NCI-H526 (cell line): ENCODE results near the gene POLK.
"Not testable (repeated sequence)": the region's sequence is repeated elsewhere in the genome, so short reads cannot be mapped to it uniquely, and the experiment has no call there.

ENCODE experiments used
- DNase-seq, 2 experiments: peaks; one replicate each; lab custom pipeline; 2025; lab: John Stamatoyannopoulos, UW

POLK gene

DNA sequence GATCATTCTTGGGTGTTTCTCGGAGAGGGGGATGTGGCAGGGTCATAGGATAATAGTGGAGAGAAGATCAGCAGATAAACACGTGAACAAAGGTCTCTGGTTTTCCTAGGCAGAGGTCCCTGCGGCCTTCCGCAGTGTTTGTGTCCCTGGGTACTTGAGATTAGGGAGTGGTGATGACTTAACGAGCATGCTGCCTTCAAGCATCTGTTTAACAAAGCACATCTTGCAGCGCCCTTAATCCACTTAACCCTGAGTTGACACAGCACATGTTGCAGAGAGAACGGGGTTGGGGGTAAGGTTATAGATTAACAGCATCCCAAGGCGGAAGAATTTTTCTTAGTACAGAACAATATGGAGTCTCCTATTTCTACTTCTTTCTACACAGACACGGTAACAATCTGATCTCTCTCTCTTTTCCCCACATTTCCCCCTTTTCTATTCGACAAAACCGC lies 99.2 kb downstream of the POLK start:
- DNase-seq, result not testable (repeated sequence)

DNA sequence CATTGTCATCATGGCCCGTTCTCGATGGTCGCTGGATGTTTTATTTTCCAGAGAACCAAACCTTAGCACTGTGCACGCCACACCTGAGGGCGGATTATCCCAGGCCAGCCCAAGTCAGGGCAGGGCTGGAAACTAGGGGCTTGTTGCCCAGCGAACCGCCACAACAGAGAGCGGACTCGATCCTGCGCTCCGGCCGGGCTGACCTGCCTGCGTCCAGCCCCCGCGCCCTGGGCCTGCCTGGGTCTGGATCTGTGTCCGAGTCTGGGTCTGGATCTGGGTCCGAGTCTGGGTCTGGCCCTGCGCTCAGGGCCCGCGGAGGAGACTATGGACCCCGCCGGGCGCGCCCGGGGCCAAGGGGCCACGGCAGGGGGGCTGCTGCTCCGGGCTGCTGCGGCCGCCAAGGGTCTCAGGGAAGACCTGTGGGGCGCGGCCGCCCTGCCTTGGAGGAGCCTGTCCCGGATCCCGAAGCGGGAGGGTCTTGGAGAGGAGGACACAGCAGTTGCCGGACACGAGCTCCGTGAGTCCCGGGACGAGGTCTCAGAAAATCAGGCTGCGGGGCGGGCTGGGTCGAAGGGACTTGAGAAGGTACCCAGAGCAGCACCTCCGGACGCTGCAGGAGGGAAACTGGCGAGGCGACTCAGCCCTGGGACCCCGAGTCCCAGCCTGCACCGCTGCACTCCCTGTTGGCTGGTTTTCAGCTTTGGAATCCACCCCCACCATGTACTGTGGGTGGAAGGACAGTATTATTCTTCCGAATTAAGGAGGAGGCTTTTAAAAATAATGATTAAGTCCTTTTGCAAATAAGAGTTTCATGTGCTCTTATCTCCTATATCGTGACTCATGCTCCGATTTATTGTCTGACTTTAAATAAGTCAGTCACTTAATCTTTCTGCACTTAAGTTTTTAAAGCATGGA lies 99.9 kb downstream of the POLK start, which contains the start of gene ANKDD1B:
Gene ANKDD1B, plus strand, starts transcription at position 143 of the 915 bp plus-strand sequence. Its CDS starts 182 bp downstream, at position 325.
- DNase-seq, result peak in 1 of 2 experiments; percentile 8

DNA sequence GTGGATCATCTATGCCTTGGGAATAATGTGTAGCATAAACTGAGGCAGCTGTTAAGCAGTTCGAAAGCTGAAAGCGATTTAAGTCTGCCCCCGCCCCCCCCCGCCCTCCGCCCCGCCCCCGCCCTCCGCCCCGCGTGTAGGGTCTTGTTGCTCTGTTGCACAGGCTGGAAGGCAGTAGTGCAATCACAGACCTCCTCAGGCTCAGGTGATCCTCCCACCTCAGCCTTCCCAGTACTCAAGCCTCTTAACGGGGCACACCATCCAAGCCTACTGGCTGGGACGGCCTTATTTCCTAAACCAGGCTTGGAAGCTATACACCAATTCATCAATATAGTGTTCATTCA lies 100.5 kb downstream of the POLK start:
- DNase-seq, result no peak

DNA sequence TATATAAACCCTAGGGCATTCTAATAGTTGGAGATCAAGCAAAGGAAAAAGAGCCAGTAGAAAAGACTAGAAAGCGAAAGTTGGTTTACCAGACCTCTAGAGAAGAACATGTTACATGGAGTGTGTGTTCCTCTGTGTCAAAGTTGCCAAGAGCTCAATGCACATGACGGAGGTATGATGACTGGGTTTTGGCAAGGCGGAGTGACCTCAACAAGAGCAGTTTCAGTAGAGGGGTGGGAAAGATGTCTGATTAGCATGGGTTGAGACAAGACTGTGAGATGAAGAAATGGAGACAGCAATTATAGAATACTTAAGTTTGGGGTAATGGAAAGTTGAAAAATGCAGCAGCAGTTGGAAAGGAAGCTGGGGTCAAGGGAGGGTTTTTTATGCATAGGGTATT lies 101.2 kb downstream of the POLK start:
- DNase-seq, result no peak

DNA sequence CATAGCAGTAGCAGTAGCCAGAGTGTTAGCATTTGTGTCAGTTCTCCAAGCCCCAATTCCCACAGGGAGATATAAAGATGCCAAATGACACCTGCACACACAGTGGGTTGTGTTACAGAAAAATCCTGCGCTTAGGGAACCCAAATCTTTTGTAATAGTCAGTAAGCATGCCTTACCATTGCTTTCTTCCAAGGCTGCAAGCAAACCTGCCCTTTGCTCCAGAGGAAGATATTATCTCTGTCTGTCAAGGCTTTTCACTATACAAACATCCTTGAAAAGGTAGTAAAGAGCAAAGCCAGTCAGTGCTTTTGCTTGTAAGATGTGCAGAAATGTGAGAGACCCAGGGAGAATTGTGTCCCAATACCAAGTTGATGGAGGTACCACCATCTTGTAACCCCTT lies 102.5 kb downstream of the POLK start:
- DNase-seq, result no peak

DNA sequence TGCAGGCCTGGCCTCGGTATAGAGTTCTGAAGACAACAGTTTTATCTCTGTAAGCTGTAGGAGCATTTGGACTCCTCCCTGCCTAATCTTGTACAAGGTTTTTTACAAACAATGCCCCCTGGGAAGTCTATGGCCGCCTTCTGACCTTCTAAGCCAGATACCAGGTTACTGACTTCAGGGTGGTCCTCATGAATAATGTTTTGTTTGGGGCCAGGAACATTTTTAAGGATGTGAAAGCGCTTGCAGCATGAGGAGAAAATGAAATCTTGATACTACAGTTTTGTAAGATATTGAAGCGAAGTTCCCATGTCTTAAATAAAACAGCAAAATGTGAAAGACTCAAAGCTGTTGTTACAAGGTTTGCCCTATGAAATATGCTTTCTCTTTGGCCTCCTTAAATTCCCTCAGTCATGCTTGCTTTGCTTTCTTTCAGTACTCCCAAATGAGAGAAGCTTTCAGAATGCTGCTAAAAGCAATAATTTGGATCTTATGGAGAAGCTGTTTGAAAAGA lies 104.7 kb downstream of the POLK start:
- no peak for DNase-seq

DNA sequence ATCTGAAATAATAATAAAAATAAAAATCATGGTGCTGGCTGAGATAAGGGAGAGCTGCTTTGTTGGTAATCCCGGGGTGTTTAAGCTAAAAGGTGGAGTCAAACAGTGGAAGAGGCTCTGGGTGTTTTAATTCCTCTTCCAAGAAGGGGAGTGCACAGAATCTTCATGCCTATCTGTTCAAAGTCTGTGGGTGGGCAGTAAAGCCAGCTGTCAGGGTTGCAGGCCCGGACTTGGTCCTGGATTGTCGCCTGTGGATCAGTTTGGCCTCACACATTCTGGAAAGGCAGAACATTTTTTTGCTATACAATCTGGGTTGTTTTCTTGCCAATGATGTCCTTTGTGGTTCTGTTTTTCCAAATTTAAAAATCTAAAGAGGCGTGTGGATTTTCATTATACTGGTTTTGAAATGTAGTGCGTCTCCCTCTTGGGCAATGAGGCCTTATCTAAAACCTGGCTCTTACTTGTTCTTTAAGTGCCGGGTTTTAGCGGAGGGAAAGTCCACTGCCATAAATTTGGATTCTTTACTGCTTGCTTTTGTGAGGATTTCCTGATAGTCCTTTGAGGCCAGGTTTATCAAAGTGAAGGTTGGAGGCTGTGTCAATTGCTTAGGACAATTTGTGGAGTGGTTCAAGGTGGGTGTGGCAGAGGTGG lies 105.4 kb downstream of the POLK start:
- no peak for DNase-seq

DNA sequence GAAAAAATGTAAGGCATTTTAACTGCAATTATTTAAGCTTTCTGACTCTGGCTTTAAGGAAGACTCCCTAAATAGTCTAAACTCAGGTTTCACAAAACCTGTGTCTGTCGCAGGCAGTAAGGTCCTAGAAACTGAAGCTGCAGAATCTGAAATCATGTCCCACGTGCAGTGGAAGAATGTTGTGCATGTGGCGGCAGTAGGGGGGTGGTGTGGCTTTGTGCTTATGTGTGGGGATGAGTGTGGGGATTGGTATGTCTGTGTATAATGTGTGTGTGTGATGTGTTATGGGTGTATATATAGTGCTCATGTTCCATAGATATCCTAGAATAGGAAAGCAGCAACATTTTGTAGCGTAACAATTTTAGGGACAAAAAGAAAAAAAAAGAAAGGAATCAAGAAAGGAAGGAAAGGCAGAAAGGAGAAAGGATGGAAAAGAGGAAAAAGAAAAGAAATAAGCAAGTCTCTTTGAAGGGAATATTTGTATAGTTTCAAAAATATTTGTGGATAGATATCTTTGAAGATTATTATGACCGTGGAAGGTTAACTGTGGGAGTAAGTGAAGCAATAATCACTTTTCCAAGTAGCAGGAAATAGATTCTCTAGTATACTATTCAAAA lies 106.2 kb downstream of the POLK start:
- DNase-seq, result no peak

DNA sequence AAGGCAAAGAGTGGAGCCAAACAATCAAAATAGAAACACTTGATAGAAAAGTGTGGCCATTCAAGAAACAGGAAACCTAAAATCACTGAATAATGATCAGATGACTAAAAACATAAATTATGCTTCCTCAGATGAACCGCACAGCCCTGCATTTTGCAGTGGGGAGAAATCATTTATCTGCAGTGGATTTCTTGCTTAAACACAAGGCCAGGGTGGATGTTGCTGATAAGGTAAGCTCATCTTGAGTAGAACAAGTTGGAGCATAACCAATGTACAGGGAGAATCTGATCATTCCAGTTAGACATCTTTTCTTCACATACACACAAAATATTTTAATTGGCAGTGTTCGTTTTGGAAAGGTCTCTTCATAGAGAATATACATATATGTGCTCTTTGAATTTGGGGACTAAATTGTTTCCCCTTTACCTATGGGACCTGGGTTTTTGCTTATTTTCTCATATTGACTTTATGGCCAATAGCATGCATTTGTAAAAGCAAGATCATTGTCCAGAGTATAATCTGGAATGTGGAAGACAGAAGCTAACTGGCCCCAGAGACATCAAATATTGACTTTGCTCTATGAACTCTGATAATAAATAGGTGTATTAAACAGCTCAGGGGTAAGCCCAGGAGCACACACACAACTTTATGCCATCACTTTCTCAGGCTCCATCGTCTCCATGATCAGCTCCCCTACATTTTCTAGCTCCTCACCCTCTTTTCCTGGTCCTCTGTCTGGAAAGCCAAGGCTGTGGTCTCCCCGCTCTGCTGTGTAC lies 108.7 kb downstream of the POLK start:
- no peak for DNase-seq

DNA sequence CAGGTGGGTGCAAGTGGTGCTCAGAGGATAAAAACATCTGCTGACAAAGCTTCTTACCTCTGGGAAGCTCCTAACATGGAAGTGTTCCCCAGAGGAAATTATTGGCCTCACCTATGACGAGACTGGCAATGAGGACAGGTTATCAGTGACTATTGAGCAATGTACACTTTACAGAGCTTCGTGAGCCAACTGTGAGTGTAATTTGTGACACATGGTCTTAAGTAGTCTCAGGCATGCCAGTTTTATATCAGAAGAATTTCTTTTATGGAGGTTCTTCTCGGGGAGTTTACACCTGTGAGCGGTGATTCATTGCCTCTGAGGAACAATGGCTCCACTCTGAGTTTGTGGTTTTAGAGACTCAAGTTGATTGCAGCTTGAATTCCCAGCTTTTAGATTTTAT lies 110.9 kb downstream of the POLK start:
- no peak for DNase-seq

DNA sequence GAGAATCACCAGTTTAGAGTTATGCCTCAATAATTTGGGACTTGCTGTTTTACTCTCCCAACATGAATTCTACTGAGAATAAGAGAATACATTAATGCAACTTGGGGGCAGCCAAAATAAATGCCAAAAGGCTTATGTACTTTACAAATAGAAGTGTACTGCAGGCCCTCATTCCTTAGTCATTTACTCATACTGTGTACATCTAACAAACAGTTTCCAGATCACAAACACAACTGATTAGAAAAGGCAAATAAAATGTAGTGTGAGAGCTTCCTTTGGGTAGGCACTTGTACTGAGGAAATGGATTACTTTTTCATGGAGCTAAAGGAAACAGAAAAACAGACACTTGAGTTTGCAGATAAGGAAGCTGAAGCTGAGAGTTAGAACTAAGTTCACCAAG lies 112.2 kb downstream of the POLK start:
- no peak for DNase-seq

DNA sequence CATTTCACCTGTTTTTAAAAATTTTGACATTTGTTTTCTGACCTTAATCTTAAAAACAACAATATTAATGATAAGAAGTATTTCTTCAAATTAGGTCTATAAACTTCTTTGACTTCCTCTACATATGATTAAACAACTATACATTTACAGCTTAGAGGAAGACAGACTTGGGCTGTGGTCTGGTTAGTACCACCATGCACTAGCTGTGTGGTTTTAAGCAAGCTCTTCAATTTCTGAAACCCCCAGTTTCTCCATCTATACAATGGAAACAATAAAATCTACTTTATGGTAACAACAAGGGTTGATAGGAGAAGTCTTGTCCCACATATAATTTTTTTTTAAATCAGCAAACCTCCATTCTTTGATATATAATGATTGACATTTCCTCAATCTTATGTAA lies 115.3 kb downstream of the POLK start:
- no peak for DNase-seq

DNA sequence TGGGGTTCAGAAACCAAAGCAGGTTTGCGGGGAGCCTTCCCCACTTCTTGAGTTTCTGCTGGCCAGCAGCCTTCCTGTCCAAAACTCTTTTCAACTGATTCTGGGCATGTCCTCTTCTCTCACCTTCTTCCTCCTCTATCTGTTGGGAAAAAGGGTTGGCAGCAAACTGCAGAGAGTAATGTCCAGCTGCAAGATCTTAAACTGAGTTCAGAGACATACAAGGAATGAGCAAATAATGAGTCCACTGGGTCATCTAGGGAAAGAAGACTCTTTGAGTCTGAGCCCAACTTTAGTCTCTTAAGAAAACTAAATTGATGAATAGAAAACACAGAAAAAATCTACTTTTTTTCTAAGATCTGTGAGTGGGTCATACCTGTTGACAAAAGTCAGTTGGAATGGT lies 116.1 kb downstream of the POLK start:
- DNase-seq, result no peak

DNA sequence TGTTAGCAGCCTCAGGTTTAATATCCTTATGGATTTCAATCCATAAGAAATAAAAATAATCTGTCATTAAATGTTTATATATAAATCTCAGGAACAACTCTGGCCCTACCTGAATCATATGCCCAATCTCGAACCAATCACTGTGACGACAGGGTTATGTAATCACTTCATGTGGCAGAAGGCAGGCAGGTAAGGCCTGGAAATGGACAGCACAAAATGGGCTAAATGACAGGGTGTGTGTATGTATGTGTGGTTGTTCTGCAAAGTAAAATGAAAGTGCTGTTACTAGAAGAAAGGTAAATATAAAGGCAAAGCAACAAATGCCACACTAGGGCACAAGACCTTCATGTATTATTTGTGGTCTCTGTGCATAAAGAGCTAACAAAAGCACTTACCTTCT lies 119.2 kb downstream of the POLK start:
- DNase-seq, result no peak

DNA sequence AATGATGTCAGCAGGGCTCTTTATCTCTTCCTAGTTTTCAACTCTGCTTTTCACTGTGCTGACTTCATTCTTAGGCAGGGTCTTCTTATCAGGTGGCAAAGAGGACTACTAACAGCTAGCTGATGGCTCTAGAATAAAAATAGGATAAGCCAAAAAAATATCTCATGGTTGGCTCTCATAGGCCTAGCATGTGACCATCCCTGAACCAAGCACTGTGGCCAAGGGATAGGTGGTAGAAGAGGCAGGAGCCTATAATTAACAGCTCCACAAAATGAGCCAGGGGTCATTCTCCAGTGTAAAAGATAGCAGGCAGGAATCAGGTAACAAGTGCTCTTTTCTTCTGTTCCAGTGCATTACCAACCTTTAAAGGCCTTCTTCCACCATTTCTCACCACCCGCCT lies 120.6 kb downstream of the POLK start:
- no peak for DNase-seq

DNA sequence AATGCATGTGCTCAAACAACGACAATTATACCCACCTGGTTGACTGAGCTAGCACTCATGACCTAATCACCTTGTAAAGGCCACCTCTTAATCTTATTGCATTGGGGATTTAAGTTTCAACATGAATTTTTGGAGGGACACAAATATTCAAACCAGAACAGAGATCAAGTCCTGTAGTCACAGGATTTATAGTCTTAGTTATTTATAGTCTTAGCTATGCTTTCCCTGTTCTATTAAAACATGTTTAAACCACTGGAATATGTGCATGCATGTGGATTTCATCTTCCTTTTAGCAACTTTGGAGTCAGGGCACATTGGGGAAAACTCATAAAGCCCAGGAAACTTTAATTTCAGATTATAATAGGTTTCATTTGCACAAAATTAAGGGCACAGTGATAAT lies 126.3 kb downstream of the POLK start:
- DNase-seq, result no peak

DNA sequence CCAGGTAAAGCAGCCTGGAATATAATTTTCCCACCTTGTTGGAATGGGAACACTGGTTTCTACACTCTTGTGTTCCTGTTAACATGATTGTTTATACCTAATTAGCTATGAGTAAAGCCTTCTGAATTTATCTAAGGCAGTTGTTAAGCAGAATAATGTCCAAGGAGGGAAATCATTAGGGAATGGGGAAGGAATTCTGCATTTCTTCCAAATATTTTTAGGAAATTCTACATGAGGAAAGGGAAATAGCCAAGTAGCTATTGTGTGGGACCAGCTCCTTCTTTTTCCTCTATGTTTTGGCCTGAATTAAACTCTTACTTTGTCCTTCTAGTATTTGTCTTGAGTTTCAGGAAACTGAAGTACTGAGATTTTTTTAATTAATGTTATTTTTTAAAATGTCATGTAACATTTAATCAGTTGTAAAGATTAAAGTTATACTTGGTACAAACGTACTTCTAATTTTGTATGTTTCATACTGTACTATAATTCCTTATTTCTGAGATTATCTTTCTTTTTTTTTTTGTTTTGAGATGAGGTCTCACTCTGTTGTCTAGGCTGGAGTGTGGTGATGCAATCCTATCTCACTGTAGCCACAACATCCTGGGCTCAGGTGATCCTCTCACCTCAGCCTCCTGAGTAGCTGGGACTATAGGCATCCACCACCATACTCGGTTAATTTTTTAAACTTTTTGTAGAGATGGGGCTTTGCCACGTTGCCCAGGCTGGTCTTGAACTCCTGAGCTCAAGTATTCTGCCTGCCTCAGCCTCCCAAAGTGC lies 128.0 kb downstream of the POLK start:
- DNase-seq, result no peak

DNA sequence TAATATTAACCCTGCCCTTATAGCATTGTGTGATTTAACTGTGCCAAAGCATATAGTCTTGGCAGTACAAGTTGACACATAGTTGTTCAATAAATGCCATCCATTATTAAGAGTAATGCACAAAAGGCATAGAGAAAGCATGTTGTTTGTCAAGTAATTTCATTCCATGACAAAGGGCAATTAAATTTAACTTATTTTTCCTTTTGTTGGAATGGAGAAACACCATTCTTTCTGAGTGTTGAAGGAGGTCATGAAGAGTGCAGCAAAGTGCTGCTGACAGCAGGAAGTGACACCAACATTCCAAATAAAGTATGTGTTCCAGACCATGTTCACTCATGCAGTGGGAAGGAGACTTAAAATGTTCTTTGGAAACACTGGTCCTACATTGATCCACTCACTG lies 128.7 kb downstream of the POLK start:
- DNase-seq, result no peak

DNA sequence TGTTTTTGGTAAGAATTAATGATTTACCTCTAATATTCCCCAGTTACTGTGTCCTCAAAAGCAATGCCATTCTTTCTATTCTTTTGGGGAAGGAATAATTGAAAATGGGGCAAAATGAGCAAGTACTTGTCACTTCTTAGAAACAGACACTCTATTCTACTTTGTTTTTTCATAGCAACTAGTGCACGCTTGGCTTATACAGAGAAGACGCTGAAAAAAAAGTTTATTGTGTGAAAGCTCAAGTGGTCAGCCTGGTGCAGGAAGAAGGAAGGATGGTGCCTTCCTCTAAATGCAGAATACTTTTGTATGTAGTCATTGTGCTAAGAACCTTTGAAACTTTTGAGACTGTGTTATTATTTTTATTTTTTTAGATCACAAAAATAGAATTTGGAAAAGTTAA lies 129.1 kb downstream of the POLK start:
- DNase-seq, result no peak

DNA sequence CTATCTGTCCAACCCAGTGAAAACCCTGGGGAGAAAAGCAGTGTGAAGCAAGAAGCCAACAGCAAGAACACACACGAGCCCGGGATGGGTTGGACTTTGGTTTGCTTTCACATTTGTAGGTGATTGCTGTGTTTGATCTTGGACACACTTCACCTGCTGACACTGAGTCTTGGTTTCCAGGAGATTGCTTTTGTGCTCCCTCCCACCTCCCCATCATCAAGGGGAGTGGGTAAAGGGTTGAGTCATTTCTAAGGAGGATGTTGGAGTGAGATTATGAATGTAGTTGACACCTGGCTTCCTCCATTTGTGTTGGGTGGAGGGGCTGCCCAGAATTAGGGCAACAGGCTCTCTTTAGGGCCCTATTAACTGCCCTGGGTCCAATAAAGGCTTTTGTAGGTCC lies 137.0 kb downstream of the POLK start:
- no peak for DNase-seq
